Fibroblast of peridontal ligament (primary cell): ENCODE results near the gene ARVCF.

Source experiments
- DNase-seq: peaks from one replicate; pipeline ENCODE4 v3.0.0-alpha.2; 2010; ENCODE audit errors: extremely low read depth

The ARVCF gene

GRCh38 chr22:19998991-19999820 is 17.4 kb downstream of the ARVCF start:
- no peak for DNase-seq

- no peak for DNase-seq
Observed at GRCh38 chr22:19998232-19998951, 18.2 kb downstream of the ARVCF start.

- DNase-seq: no peak
Observed at GRCh38 chr22:19997561-19998231, 18.9 kb downstream of the ARVCF start.

GRCh38 chr22:19996694-19997384 is 19.8 kb downstream of the ARVCF start:
- no peak for DNase-seq

- peak; percentile 37 for DNase-seq
Observed at GRCh38 chr22:19995611-19996339, 20.8 kb downstream of the ARVCF start.

- DNase-seq: no peak
Observed at GRCh38 chr22:19994851-19995610, 21.6 kb downstream of the ARVCF start.

- no peak for DNase-seq
Observed at GRCh38 chr22:19993926-19994325, 22.7 kb downstream of the ARVCF start.

- DNase-seq: no peak
Observed at GRCh38 chr22:19992921-19993355, 23.7 kb downstream of the ARVCF start.

- no peak for DNase-seq
Observed at GRCh38 chr22:19992481-19992911, 24.1 kb downstream of the ARVCF start.

- peak; percentile 29 for DNase-seq
Observed at GRCh38 chr22:19991645-19992451, 24.8 kb downstream of the ARVCF start.

- no peak for DNase-seq
Observed at GRCh38 chr22:19991395-19991644, 25.3 kb downstream of the ARVCF start.

- DNase-seq: no peak
Observed at GRCh38 chr22:19990609-19991394, 25.8 kb downstream of the ARVCF start.

- no peak for DNase-seq
Observed at GRCh38 chr22:19990188-19990587, 26.4 kb downstream of the ARVCF start.

GRCh38 chr22:19989725-19990067 is 26.9 kb downstream of the ARVCF start:
- no peak for DNase-seq

GRCh38 chr22:19988965-19989724 is 27.5 kb downstream of the ARVCF start:
- no peak for DNase-seq

GRCh38 chr22:19988331-19988808 is 28.3 kb downstream of the ARVCF start:
- DNase-seq: no peak

GRCh38 chr22:19987394-19988306 is 29.0 kb downstream of the ARVCF start:
- no peak for DNase-seq
